ENCODE measurements around the gene ERBB2. TPM values are rescaled to one million over a fixed set of nuclear protein-coding genes. Genes with fewer than 3 reads are reported as not detected.
A peak's percentile ranks its signal among the peaks of the same experiment; 100 is the strongest.
"Not testable (repeated sequence)": the region's sequence is repeated elsewhere in the genome, so short reads cannot be mapped to it uniquely, and the experiment has no call there.

Gene ERBB2
- total RNA-seq, 1 experiment from 2014 or later, result 43.3 TPM

DNA sequence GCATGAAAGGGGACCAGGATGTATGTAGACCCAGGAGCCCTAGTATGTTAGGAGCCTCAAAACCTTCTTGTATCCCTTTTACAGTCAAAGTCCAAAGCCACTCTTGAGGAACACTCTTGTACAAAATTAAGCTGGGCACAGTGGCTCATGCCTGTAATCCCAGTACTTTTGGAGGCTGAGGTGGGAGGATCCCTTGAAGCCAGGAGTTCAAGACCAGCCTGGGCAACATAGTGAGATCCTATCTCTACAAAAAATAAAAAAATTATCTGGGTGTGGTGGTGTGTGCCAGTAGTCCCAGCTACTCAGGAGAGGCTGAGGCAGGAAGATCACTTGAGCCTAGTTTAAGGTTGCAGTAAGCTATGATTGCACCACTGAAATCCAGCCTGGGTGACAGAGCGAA lies 26.1 kb downstream of the ERBB2 start:
- DNase-seq (ENCODE audit: low spot score), result not testable (repeated sequence)

DNA sequence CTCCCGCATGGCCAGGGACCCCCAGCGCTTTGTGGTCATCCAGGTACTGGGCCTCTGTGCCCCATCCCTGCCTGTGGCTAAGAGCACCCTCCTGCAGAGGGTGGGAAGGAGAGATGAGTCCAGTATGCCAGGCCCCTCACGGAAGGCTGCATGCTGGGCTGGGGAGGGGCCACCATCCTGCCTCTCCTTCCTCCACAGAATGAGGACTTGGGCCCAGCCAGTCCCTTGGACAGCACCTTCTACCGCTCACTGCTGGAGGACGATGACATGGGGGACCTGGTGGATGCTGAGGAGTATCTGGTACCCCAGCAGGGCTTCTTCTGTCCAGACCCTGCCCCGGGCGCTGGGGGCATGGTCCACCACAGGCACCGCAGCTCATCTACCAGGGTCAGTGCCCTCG lies 26.8 kb downstream of the ERBB2 start:
- no peak for DNase-seq (ENCODE audit: low spot score)

DNA sequence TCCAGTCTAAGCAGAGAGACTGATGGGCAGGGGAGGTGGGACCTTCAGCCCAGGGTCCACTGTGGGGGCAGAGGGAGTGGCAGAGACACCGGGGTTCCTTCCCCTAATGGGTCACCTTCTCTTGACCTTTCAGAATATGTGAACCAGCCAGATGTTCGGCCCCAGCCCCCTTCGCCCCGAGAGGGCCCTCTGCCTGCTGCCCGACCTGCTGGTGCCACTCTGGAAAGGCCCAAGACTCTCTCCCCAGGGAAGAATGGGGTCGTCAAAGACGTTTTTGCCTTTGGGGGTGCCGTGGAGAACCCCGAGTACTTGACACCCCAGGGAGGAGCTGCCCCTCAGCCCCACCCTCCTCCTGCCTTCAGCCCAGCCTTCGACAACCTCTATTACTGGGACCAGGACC lies 27.7 kb downstream of the ERBB2 start:
- no peak for DNase-seq (ENCODE audit: low spot score)

DNA sequence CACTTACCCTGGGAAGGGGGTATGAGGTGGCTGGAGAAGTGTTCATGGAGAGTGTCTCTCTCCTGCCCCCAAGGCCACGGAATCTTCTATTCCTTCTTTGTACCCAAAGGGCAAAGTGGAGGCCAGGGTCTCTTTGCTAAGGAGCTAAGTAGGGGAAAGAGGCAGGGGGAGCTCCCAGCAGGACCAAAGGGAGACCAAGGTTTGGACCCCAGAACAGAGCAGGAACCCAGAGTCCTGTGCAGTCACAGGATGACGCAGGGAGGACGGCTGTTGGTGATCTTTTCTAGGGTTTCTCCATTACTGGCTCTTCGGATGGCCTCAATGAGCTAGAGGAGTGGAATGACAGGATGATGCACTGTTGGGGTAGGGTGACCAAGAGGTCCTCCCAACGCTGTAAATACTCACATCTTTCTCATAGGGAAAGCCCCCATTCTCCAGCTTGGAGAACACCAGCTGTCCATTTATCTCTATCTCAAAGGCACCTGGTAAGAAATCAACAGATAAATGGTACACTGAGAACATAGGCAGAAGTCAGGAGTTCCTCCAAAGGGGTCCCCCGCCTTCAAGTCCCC lies 29.5 kb downstream of the ERBB2 start:
- peak; percentile 38 for DNase-seq (ENCODE audit: low spot score)

DNA sequence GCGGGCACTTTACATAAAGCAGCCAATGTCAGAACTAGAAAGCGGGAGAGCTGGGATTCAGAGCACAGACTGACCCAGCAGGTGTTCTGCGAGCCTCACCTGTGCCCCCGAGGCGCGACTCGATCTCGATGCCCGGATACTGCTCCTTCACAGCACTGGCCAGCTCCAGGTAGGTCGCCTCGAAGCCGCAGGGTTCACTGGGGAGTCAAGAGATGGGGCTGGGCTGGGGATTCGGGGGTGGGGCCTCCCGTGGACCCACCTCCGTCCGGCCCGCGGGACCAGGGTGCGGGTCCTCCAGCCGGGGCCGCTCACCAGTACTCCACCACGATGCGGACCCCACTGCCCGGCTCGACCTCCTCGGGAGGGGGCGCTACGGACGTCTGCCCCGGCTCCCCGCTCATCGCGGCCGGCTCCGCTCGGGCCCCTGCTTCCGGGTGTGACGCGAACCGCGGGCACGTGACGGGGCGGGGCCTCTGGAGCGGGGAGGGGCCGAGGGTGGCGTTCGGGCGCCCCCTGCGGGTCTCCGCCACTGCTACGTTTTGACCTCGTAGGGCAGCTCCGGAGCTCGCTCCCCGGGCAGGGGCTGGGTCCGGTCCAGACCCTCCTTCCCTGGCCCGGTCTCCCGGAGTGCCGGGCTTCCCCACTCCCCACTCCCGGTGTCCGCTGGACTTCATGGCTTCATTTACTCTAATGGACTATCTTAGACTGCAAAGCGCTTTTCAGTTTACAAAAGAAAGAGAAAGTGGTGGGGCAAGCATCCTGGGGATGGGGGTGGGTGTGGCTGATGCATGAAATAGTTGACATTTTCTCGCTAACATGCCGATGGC lies 30.4 kb downstream of the ERBB2 start, which contains the start of gene MIEN1:
Gene MIEN1, minus strand, starts transcription at position 438 of the 827 bp plus-strand sequence. Its CDS starts 37 bp downstream, at position 401.
- peak; percentile 75 for DNase-seq (ENCODE audit: low spot score)

DNA sequence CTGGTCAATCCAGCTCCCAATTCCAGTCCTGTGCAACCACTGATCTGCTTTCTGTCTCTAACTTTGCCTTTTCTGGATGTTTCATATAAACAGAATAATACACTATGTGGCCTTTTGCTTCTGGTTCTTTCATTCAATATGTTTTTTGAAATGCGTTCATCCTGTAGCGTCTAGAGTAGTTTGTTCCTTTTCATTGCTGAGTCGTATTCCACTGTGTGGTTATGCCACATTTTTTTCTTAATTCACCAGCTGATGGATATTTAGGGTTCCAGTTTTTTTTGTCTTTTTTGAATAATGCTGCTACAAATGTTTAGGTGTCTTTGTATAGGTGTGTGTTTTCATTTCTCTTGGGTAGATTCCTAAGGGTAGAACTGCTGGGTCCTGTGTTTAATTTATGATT lies 32.7 kb downstream of the ERBB2 start:
- no peak for DNase-seq (ENCODE audit: low spot score)

DNA sequence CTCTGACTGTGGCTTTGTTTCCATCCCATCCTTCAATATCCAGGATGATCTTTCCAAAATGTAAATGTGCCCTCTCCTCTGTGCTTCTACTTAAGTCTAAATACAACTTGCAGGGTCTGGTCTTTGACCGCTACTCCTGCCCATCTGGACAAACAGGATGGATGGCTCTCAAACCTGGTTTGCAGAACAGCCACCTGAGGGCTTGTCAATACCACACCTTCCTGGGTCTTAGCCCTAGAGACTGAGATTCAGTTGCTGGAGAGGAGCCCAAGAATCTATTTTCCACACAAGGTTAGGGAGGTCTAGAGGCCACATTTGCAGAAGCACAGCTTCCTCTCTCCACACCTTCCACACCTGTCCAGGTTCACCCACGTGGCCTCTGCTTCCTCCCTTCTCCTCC lies 36.0 kb downstream of the ERBB2 start:
- no peak for DNase-seq (ENCODE audit: low spot score)

DNA sequence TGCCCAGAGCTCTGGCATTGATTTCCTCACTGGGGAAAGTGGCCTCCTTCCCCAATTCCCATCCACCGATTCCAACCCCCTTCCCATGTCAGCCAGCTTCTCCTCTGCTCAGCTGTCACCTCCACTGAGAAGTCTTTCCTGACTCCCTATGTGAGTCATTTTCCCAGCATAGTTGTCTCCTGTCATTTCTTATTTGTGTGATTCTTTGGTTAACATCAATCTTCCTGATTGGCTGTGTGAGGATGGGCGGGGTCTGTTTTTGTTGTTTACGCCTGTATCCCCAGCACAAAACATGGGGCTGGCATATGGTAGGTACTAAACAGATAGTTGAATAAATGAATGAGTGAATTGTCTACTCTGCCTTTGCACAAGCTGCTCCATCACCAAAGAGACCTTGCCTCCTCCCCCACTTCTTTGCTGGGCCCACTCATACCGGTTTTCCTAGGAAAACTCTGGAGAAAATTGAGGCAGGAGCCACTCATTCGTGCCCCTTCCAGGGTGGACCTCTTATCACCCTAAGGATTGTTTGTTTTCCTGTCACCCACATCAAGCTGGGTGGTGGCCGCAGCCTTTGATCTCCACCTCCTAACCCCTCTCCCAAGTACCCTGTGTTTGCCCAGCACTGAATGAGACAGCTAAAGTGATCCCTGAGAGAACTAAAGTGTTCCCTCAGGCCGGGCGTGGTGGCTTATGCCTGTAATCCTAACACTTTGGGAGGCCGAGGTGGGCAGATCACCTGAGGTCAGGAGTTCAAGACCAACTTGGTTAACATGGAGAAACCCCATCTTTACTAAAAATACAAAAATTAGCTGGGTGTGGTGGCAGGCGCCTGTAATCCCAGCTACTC lies 36.7 kb downstream of the ERBB2 start:
- DNase-seq (ENCODE audit: low spot score), result peak; percentile 62

DNA sequence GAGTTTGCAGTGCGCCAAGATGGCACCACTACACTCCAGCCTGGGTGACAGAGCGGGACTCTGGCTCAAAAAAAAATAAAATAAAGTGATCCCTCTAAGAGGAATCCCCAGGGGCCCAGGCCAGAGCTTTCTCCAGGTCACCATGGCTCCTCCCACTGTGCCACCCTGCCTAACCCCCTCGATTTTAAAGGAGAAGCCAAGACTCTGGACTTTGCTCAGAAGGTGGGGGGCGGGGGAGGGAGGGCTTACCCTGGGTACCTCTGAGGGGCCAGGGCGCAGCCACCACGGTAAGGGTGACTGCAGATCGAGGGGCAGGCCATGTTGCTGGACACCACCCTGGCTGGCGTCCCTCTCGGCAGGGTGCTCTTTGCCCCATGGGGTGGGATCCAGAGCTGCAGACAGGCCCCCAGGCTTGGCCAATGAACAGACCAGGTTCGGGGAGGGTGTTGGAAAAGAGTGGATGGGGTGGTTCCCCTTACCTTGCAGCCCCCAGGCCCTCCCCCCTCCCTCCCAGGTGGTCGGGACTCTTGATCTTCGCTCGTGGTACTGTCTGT lies 37.4 kb downstream of the ERBB2 start:
- no peak for DNase-seq (ENCODE audit: low spot score)

DNA sequence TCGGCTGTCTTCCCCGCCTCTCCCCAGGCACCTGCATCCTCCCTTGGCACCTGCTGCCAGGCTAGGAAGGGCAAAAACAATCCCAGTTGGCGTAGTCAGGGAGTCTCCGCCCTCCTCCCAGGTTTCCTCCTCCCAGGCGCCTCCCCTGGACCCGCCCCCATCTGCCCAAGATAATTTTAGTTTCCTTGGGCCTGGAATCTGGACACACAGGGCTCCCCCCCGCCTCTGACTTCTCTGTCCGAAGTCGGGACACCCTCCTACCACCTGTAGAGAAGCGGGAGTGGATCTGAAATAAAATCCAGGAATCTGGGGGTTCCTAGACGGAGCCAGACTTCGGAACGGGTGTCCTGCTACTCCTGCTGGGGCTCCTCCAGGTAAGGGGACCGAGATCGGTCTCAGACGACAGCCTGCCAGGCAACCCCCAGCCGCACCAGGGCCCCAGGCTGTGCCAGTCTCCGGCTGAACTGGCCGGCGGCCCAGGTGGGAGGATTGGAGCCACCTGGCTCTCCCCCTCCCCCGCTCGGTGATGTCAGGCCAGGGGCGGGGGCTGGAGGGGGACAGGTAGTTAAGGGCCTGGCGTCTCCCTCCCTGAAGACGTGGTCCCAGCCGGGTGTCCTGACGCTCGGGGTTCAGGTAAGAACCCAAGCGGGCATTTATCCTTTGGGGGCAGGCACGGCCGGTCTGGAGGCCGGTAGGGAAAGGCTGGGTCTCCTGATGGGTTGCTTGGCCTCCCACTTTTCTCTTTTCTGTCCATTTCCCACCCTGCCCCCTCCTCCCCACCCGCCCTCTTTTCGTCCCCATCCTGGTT lies 38.1 kb downstream of the ERBB2 start, which contains the start of gene GRB7:
Gene GRB7, plus strand, starts transcription at position 179 of the 808 bp plus-strand sequence. CDS start 4,364 bp downstream, outside the sequence.
- no peak for DNase-seq (ENCODE audit: low spot score)

DNA sequence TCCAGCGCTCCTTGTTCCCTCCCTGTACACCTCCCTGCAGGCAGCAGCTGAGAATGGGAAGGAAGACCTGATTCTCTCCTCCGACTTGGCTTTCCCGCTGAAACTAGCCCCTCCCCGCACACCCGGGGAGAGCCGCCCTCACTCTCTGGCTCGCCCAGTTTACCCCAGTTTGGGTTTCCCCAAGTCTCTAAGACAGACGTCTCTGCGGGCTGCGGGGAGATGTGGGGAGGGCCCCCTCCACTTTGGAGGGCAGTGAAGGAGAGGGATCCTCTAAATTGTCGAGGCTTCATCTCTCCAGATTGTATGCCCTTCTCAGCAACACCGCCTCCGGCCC lies 38.7 kb downstream of the ERBB2 start:
- no peak for DNase-seq (ENCODE audit: low spot score)

DNA sequence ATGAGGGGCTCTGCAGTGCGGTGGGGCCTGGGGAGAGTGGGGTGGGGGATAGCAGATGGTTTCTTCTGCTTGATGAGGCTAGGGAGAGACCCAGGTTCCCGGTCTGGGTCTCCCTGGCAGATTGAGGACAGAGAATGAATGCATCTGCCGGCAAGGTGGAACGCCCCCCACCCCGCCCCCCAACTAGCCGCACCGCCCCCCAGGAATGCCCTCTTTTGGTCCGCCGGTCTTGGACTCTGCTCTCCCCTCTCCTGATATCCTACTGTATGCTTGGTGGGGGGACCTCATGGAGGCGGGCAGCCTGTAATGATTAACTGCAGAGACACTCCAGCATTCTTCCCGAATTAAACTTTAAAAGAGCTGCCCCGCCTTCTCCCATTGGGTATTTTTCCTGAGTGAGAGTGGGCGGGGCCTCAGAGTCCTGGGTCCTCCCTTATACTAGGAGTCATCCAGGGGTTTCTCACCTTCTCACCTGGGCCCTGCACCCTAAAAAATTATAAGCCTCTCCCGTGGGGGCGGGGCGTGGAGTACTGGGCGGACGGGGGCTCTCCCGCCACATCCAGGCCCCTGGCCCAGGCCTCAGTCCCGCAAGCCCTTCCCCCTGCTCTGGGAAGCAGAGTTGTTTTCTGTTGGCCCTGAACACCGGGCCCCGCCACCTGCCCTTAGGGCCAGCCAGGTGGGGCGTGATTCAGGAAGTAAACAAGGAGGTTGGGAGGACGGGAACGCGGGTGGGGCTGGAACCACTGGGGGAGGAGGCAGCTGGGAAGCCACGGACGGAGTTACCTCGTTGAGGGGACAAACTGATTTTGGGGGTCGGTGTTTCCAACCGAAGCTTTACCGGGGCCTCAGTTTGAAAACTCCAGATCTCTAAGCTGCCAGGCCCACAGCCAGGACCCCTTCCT lies 39.4 kb downstream of the ERBB2 start:
- peak; percentile 16 for DNase-seq (ENCODE audit: low spot score)

DNA sequence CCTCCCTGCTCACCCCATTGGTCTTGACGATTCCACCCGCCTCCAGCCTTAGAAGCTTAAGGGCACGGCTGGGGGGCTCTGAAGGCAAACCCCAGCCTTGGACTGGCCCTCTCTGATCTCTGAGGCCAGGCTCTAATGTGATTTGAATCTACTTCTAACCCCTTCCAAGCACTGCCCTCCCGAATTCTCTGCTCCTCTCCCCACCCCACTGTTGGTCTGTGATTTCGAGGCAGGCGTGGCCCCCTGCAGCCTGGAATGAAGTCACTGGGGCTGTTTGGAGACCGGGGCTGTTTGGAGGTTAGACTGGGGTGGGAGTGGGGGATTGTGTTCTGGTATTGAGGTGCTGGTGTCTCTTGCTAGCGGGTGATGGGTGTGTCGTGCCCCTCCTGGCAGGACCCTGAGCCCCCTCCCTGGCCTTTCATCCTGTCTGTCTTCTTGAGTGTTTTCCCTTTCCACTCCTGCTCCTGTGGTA lies 40.1 kb downstream of the ERBB2 start:
- DNase-seq (ENCODE audit: low spot score), result no peak

DNA sequence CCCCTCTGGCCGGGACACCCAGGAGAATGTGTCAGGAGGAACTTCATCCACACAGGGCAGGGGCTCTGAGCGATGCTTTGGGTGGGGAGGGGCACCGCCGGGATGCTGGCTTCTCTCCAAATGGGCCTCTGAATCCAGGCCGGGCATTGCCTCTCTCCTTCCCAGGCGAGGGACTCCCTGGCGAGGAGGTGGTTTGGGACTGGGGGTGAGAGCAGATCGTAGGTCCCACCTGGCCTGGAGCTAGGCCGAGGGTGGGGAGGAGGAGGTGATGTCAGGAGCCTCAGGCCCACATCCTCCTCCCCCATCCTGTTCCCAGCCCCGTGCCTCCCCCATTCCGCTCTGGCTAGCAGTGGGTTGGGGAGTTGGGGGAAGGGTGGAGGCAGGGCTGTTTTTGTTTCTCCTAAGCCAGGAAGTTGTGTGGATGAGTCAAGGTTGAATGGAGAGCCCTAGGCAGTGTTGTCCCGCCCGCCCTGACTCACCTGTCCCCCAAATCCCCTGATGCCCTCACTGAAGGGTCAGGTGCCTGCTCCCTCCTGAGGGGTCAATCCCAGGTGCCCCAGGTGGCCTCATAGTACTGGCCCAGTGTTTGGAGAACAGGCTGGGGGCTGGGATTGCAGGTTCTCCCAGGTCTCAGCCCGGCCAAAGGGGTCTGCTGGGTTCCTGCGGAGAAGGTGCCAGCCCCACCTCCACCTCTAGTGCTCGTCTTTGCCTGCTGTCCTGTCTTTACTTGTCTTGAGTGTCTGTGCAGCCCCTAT lies 40.7 kb downstream of the ERBB2 start:
- peak; percentile 93 for DNase-seq (ENCODE audit: low spot score)

DNA sequence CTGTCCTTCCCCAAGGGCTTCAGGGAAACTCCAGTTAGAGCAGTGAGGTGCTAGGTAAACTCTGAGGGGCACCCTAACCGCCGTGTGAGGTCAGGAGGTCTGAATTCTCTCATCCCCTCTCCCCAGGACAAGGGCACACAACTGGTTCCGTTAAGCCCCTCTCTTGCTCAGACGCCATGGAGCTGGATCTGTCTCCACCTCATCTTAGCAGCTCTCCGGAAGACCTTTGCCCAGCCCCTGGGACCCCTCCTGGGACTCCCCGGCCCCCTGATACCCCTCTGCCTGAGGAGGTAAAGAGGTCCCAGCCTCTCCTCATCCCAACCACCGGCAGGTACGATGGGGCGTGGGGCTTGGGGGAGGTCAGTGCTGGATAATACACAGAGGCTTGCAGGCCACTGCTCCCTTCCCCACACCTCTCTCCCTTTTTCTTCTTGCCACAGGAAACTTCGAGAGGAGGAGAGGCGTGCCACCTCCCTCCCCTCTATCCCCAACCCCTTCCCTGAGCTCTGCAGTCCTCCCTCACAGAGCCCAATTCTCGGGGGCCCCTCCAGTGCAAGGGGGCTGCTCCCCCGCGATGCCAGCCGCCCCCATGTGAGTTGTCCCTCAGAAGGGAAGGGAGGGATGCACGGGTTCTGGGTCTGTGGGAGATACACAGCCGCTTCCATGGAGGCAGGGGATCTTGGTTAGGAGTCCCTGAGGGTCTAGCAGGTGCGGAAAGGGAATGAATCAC lies 42.4 kb downstream of the ERBB2 start:
- DNase-seq (ENCODE audit: low spot score), result no peak

DNA sequence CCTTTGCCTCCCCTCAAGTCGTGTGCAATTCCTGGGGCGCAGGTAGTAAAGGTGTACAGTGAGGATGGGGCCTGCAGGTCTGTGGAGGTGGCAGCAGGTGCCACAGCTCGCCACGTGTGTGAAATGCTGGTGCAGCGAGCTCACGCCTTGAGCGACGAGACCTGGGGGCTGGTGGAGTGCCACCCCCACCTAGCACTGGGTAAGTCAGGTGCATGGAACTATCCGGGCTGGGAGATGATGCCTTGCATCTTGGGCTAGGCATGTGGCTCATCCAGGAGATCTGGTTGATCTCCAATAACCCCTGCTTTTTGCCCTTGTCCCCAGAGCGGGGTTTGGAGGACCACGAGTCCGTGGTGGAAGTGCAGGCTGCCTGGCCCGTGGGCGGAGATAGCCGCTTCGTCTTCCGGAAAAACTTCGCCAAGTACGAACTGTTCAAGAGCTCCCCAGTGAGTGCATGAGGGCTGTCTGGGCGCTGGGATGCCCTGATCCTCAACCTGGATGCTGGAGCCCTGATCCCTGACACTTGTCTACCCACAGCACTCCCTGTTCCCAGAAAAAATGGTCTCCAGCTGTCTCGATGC lies 43.1 kb downstream of the ERBB2 start:
- no peak for DNase-seq (ENCODE audit: low spot score)

DNA sequence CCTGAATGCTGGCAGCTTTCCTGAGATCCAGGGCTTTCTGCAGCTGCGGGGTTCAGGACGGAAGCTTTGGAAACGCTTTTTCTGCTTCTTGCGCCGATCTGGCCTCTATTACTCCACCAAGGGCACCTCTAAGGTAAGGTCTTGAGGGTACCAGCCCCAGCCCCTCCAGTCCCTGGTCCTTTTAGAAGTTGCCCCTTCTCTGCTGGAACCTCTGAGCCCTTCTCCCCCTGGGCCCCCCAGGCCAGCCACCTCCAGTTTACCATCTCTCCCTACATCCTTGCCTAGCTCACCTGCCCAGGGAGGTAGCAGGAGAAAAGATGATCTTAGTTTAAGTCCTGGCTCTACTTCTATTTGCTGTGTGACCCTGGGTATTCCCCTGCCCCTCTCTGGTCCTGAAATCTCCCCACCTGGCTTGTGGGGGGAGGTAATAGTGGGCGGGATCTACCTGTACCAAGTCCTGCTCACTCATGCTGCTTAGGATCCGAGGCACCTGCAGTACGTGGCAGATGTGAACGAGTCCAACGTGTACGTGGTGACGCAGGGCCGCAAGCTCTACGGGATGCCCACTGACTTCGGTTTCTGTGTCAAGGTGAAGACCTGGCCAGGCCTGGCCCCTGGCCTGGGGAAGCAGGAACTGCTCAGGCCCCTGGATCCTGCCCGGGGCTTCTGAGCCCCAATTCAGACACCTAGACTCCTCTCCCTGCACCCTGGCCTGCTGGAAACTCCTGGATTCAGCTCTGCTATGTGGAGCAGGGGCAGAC lies 44.4 kb downstream of the ERBB2 start:
- DNase-seq (ENCODE audit: low spot score), result no peak

DNA sequence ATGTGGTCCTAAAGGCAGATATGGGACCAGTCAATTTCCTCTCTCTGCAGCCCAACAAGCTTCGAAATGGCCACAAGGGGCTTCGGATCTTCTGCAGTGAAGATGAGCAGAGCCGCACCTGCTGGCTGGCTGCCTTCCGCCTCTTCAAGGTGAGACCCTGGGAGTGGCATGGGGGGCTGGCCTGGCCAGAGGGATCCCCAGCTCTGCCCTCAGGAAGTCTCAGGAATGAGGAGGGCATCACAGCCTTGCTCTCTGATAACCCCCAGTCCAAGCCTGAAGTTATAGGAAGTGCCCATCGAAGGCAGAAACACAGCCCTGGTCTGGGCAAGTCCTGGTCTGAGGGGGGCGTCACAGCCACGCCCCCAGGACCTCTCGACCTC lies 45.0 kb downstream of the ERBB2 start:
- no peak for DNase-seq (ENCODE audit: low spot score)

Measured in A172 (cell line).